Lung (tissue), 12 donors: ENCODE measurements around the gene PRR5L. TPM values are rescaled to one million over a fixed set of nuclear protein-coding genes. Genes with fewer than 3 reads are reported as not detected.

ENCODE experiments used
- ATAC-seq: fragments of 200-7000 bp; cut with Tn5 transposase; one replicate; pipeline ENCODE4 v1.9.1; 2020; ENCODE audit warnings: moderate number of reproducible peaks; ENCODE audit not compliant: insufficient read depth, low FRiP score
- DNase-seq, 3 donors: peaks; one replicate each; pipeline ENCODE4 v3.0.0-alpha.2; 2013 to 2017
- H3K27ac ChIP-seq, 2 donors: one replicate each; pipeline ENCODE4 v1.5.1; 2013; ENCODE audit warnings: mild to moderate bottlenecking in 2 of 2, moderate library complexity in 2 of 2, control low read depth in 1 of 2, inconsistent platforms in 1 of 2, low read depth in 1 of 2, low read length in 1 of 2
- H3K27me3 ChIP-seq, 3 donors: one replicate each; pipeline ENCODE4 v1.5.1; 2013; ENCODE audit warnings: low read length in 2 of 3; ENCODE audit not compliant: control insufficient read depth in 3 of 3, insufficient read depth in 3 of 3
- H3K36me3 ChIP-seq, 4 donors: one replicate each; pipeline ENCODE4 v1.5.1; 2013; ENCODE audit warnings: low read length in 4 of 4, mild to moderate bottlenecking in 1 of 4, moderate library complexity in 1 of 4; ENCODE audit not compliant: control insufficient read depth in 4 of 4, insufficient read depth in 4 of 4
- H3K4me1 ChIP-seq, 5 donors: one replicate each; pipeline ENCODE4 v1.5.1; 2013; ENCODE audit warnings: low read length in 5 of 5, mild to moderate bottlenecking in 2 of 5, moderate library complexity in 1 of 5; ENCODE audit not compliant: control insufficient read depth in 5 of 5, insufficient read depth in 5 of 5
- H3K4me3 ChIP-seq: one replicate; pipeline ENCODE4 v1.5.1; 2013; ENCODE audit warnings: mild to moderate bottlenecking, control low read depth, moderate library complexity
- H3K9ac ChIP-seq, 2 donors: one replicate each; pipeline ENCODE4 v1.5.1; 2013; ENCODE audit warnings: low read length in 2 of 2, control low read depth in 1 of 2; ENCODE audit not compliant: insufficient read depth in 1 of 2
- H3K9me3 ChIP-seq, 4 donors: one replicate each; pipeline ENCODE4 v1.5.1; 2013; ENCODE audit warnings: low read length in 3 of 4, mild to moderate bottlenecking in 1 of 4, moderate library complexity in 1 of 4; ENCODE audit not compliant: control insufficient read depth in 4 of 4, insufficient read depth in 3 of 4
- WGBS, 2 donors: extraction: QIAGEN DNeasy Blood & Tissue Kit; methylation state at CpG; one replicate each; pipeline ENCODE4 v1.1.7; 2013; 5-methylcytosine and 5-hydroxymethylcytosine counted together
- polyA plus RNA-seq, 2 donors: library from polyadenylated mRNA; stranded (reverse); fragments of 200-250 nt; gene quantifications; one replicate each; pipeline ENCODE4 v1.2.1, GENCODE V29; 2013
- total RNA-seq, 2 donors: library from RNA; depleted of rRNA in 1 of 2; stranded (reverse); fragments of >200 nt in 1 of 2; gene quantifications; one replicate each; pipeline ENCODE4 v1.2.1, GENCODE V29; 2014 to 2021
- TF ChIP-seq, protein P1 (sequence below): IDR thresholded peaks from 2 replicates; pipeline ENCODE4 v1.5.1; 2012; ENCODE audit warnings: mild to moderate bottlenecking; ENCODE audit errors: control extremely low read depth, extremely low read depth
- donor health status: control.
- donor health status: control.
- donor health status: Bipolar disorder and iron deficiency.
- donor health status: healthy.
- donor health status: DM: yes; HTN: yes; CAD: no.

PRR5L gene
- total and polyA plus RNA-seq, 4 donors, result 6.3 to 27.5 (median 9.0) TPM

DNA sequence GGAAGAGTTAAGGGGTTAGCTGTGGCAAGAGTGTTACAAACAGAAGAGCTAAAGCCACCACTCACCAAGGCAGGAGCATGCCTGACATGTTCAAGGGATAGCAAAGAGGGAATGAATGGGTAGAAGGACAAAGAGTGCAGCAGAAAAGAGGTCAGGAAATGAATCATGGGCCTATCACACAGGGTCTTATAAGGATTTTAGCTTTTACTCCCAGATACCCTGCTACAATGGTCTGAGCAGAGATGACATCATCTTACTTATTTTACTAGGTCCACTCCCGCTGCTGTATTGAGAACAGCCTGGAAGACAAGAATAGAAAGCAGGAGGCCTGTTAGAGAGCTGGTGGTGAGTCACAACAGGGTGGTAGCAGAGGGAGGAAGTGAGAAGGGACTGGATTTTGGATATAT is 204.2 kb downstream of the PRR5L start:
- no peaks in the 10 kb centered on the region for H3K9me3 ChIP-seq
- H3K9ac ChIP-seq, result no peak overlapping the region
- H3K36me3 ChIP-seq, result peaks cover 6 to 29% (median 16%) of the 10 kb centered on the region in 4 donors
- ATAC-seq (peak; percentile 39), DNase-seq (no peak)
- H3K4me1 ChIP-seq, result peaks cover 0 to 13% (median 3%) of the 10 kb centered on the region in 5 donors
- H3K27me3 ChIP-seq, result no peaks in the 10 kb centered on the region
- H3K27ac ChIP-seq, result peak overlapping the region; percentile 40 to 65
- WGBS, 2 donors, result 51 to 82% methylated on average over 1 of the region's 1 CpG
- TF ChIP-seq, protein P1, sequence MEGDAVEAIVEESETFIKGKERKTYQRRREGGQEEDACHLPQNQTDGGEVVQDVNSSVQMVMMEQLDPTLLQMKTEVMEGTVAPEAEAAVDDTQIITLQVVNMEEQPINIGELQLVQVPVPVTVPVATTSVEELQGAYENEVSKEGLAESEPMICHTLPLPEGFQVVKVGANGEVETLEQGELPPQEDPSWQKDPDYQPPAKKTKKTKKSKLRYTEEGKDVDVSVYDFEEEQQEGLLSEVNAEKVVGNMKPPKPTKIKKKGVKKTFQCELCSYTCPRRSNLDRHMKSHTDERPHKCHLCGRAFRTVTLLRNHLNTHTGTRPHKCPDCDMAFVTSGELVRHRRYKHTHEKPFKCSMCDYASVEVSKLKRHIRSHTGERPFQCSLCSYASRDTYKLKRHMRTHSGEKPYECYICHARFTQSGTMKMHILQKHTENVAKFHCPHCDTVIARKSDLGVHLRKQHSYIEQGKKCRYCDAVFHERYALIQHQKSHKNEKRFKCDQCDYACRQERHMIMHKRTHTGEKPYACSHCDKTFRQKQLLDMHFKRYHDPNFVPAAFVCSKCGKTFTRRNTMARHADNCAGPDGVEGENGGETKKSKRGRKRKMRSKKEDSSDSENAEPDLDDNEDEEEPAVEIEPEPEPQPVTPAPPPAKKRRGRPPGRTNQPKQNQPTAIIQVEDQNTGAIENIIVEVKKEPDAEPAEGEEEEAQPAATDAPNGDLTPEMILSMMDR, result no peak
- H3K4me3 ChIP-seq, result no peak overlapping the region

DNA sequence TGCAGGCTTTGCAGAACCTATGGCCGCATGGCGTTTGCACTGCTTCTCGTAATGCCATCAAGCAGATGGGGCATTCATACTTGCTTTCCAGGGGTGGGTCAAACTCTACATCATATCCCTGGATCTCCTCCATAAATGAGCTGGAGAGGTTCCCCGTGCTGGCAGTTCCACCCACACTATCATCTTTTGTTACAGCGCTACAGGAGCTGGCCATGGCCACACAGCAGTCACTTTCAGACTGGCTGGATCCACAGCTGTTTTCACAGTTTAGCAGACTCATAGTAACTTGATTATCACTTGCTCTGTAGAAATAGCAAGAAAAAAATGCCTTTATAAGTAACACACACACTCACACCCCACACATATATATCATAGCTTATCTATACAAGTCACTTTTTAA is 205.1 kb downstream of the PRR5L start:
- ATAC-seq, result no peak
- H3K9me3 ChIP-seq, result no peaks in the 10 kb centered on the region
- H3K27me3 ChIP-seq, result no peaks in the 10 kb centered on the region
- no peak overlapping the region for H3K27ac ChIP-seq
- H3K36me3 ChIP-seq, result peaks cover 6 to 29% (median 14%) of the 10 kb centered on the region in 4 donors
- no peak overlapping the region for H3K4me3 ChIP-seq
- 90 to 94% methylated on average over 5 of the region's 5 CpGs for WGBS, 2 donors
- H3K4me1 ChIP-seq, result peaks cover 0 to 13% (median 3%) of the 10 kb centered on the region in 5 donors
- DNase-seq, result no peak
- no peak overlapping the region for H3K9ac ChIP-seq
- TF ChIP-seq, protein P1, result no peak

DNA sequence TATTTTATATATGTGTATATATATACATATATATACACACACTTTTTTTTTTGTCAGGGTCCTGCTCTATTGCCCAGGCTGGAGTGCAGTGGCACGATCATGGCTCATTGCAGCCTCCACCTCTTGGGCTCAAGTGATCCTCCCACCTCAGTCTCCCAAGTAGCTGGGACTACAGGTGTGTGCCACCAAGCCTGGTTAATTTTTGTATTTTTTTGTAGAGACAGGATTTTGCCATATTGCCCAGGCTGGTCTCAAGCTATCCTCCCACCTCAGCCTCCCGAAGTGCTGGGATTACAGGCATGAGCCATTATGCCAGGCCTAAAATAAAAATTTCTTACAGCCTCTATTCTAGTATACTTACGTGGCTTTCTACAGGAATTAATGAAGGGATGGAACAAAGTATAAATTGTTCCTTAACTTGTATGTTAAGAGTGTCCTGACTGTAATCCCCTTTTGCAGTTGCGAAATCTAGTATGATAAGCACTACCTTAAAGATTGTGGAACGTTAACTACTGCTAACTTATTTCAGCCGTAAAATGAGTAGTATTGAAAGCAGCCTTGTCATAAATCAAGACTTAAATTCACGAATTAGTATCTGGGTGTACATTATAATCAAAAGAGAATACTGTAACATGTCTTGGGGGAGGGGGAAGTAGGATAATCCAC is 211.9 kb downstream of the PRR5L start:
- no peak for ATAC-seq
- Histone ChIP-seq H3K36me3 (no peaks in the 10 kb centered on the region), H3K4me3 (no peak overlapping the region), H3K27ac (peak overlapping the region; percentile 3 to 7), H3K4me1 (peaks cover 0 to 12% (median 9%) of the 10 kb centered on the region in 5 donors), H3K27me3 (no peaks in the 10 kb centered on the region), H3K9me3 (no peaks in the 10 kb centered on the region), H3K9ac (peak overlapping the region in 1 of 2 donors; percentile 50)
- TF ChIP-seq, protein P1, result no peak
- 60 to 61% methylated on average over 7 of the region's 7 CpGs for WGBS, 2 donors
- DNase-seq, result peak in 1 of 3 donors; percentile 6
